Measurements from ENCODE around the gene ABCA4.

ABCA4 gene

GRCh38 chr1:93964096-93964776 lies 156.7 kb downstream of the ABCA4 start:
- no peak for TF ChIP-seq CTCF (conservative IDR thresholded peaks at IDR 0.05; ENCODE audit: low read depth, low read length)
- DNase-seq (ENCODE audit: low read depth) = no peak
- H3K4me3 ChIP-seq (ENCODE audit: low read length) = no peak overlapping the region

DNA sequence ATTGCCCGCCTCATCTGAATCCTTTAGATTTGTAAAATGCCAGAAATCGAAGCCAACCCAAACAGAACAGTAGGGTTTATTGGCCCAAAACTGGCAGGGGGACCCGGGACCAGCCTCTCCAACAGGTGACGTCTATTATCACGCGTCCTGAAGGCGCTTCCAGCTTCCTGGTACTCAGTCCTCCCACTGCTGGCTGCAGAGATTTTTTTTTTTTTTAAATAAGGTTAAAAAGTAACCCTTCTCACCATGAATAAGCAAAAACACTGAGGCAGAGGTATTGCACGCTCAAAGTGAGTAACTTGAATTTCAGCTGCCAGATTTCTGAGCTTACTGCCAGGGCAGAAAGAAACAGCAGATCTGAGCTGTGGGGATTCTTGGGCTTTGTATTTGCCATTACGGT lies 157.4 kb downstream of the ABCA4 start:
- no peak overlapping the region for H3K4me3 ChIP-seq (ENCODE audit: low read length)
- no peak for TF ChIP-seq CTCF (conservative IDR thresholded peaks at IDR 0.05; ENCODE audit: low read depth, low read length)
- DNase-seq (ENCODE audit: low read depth) = no peak

DNA sequence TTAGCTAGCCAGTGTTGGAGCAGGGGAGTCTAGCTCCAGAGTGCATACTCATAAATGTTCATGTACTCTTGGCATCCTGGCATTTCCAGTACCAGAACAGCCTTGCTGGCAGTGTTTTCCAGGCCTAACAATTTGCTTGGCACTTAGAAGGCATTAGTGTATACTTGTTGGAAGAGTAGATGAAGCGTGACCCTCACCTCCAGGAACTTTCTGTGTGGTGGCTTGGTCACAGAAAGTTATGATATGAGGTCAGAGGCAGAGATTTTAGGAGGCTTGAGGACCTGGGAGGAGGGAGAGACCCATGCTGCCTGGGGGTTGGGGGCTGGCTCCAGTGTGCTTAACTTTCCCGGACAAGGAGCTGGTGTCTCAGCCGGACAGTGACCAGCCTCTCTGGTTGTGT lies 159.0 kb downstream of the ABCA4 start:
- no peak for TF ChIP-seq CTCF (conservative IDR thresholded peaks at IDR 0.05; ENCODE audit: low read depth, low read length)

DNA sequence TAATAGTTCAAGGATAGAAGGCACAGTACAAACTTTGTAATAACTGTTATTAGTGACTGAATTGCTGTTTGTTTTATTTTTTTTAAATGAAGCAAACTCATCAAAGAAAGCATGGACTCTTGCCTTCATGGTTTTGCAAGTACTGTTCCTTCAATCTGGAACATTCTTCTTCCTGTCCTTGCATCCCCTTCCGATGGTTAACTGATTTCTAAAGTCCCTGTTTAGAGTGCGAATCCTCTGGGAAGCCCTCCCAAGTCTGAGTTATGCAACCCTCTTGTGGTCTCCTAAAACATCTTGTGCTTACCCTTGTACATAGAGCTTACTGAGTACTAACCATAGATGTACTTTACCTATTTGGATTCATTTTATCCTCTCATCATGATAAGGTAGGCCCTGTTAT lies 159.5 kb downstream of the ABCA4 start:
- no peak for TF ChIP-seq CTCF (conservative IDR thresholded peaks at IDR 0.05; ENCODE audit: low read depth, low read length)
- H3K4me3 ChIP-seq (ENCODE audit: low read length) = no peak overlapping the region
- no peak for DNase-seq (ENCODE audit: low read depth)

More for the DNA sequence above, 159.0 kb downstream of the ABCA4 start:
- H3K4me3 ChIP-seq (ENCODE audit: low read length) = no peak overlapping the region
- DNase-seq (ENCODE audit: low read depth) = no peak

- TF ChIP-seq CTCF (conservative IDR thresholded peaks at IDR 0.05; ENCODE audit: low read depth, low read length) = no peak
- no peak overlapping the region for H3K4me3 ChIP-seq (ENCODE audit: low read length)
- DNase-seq (ENCODE audit: low read depth) = no peak
Observed at GRCh38 chr1:93960641-93961147, 160.3 kb downstream of the ABCA4 start.

DNA sequence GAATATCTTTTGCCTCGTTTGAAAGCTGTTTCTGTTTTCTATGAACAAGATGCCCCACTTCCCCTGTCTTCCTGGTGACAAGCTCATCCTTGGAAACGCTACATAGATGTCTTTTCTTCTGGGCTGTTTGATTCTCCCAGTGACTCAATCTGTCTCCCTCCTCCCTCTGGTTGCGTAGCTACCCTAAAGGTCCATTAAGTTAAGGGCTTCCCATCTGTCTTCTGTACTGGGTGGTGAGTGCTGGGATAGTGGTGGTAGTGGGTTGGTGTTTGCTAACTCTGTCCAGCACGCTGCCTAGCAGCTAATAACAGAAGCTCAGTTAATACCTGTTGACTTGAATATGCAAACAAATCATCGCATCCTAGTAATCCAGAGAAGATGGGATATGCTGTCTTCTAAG lies 161.5 kb downstream of the ABCA4 start:
- DNase-seq (ENCODE audit: low read depth) = no peak
- no peak for TF ChIP-seq CTCF (conservative IDR thresholded peaks at IDR 0.05; ENCODE audit: low read depth, low read length)
- no peak overlapping the region for H3K4me3 ChIP-seq (ENCODE audit: low read length)

DNA sequence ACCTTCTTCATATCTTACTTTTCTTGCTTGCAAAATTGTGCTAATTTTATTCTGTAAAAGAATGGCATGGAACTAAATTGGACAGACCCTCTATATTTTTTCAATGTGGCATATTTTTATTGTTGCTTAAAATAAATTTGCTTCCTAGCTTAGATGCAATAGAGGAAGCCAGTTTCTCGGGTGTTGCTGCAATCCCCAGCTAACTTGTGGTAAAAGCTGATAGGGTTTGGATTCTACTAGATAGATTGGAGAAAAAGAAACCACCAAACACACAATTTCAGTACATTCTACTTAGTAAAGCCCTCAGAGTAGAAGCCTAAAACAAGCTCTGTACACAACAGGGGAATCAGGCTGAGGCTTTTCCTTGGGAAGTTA lies 162.2 kb downstream of the ABCA4 start:
- no peak for DNase-seq (ENCODE audit: low read depth)
- H3K4me3 ChIP-seq (ENCODE audit: low read length) = no peak overlapping the region
- TF ChIP-seq CTCF (conservative IDR thresholded peaks at IDR 0.05; ENCODE audit: low read depth, low read length) = no peak

Measured in retinal pigment epithelial cell (primary cell).